Prostate gland (tissue), 2 donors: ENCODE data around the gene ZBTB49. TPM values are rescaled to one million over a fixed set of nuclear protein-coding genes. Genes with fewer than 3 reads are reported as not detected.

ENCODE experiments used
- DNase-seq: peaks from one replicate; pipeline ENCODE4 v3.0.0-alpha.2; 2019; ENCODE audit warnings: low spot score
- H3K27ac ChIP-seq, 2 donors: fragments of 200-600 bp; sonication (generic); 2 replicates each; pipeline ENCODE4 v1.5.1; 2017 to 2019
- H3K27me3 ChIP-seq: fragments of 200-600 bp; sonication (generic); replicated peaks from 2 replicates; pipeline ENCODE4 v1.5.1; 2019; ENCODE audit not compliant: insufficient read depth
- H3K36me3 ChIP-seq, 2 donors: fragments of 200-600 bp; sonication (generic); 1 replicate in 1 of 2; 2 replicates in 1 of 2; pipeline versions ENCODE4 v1.5.1 to v1.8.1; 2017 to 2019
- H3K4me1 ChIP-seq: fragments of 200-600 bp; sonication (generic); replicated peaks from 2 replicates; pipeline ENCODE4 v1.5.1; 2019
- H3K4me3 ChIP-seq, 2 donors: fragments of 200-600 bp; sonication (generic); 2 replicates each; pipeline ENCODE4 v1.5.1; 2017 to 2019
- H3K9me3 ChIP-seq: fragments of 200-600 bp; sonication (generic); 2 replicates; pipeline ENCODE4 v1.5.1; 2017
- CTCF ChIP-seq, 4 experiments: fragments of 200-600 bp in 2 of 4; fragments of 450-650 bp in 2 of 4; sonication (generic) in 2 of 4; IDR thresholded peaks; 1 replicate in 3 of 4; 2 replicates in 1 of 4; pipeline ENCODE4 v1.5.1; 2016 to 2019; ENCODE audit warnings: antibody characterized with exemption in 4 of 4, mild to moderate bottlenecking in 2 of 4, moderate library complexity in 2 of 4
- POLR2A ChIP-seq: fragments of 450-650 bp; IDR thresholded peaks from one replicate; pipeline ENCODE4 v1.6.1; 2016; ENCODE audit warnings: antibody characterized with exemption, mild to moderate bottlenecking
- POLR2AphosphoS5 ChIP-seq: sonication (generic); formaldehyde crosslinking; IDR thresholded peaks from one replicate; pipeline ENCODE4 v1.6.1; 2017; ENCODE audit warnings: antibody characterized with exemption
- WGBS: methylation state at CpG from one replicate; pipeline ENCODE4 v1.1.5; 2018; 5-methylcytosine and 5-hydroxymethylcytosine counted together
- intact Hi-C: fragments of 100-400 bp; cut with DNase I; formaldehyde crosslinking; loops from one replicate; pipeline ENCODE4 v1.14.2; 2022
- total RNA-seq, 2 donors: library from RNA; depleted of rRNA; stranded (reverse); fragments of >200 nt; gene quantifications; one replicate each; pipeline ENCODE4 v1.1.0, GENCODE V29; 2016

Gene ZBTB49
- total RNA-seq, 2 donors from 2014 or later: 5.1 to 10.3 TPM

- Histone ChIP-seq H3K27me3 (no peaks in the 10 kb centered on the region), H3K4me3 (no peak overlapping the region), H3K4me1 (peaks cover 7% of the 10 kb centered on the region), H3K36me3 (no peaks in the 10 kb centered on the region), H3K27ac (no peak overlapping the region), H3K9me3 (no peaks in the 10 kb centered on the region)
- WGBS: 93% methylated on average over 3 of the region's 3 CpGs
- intact Hi-C loops: no loop called here
- TF ChIP-seq POLR2A (no peak), POLR2AphosphoS5 (no peak), CTCF (IDR thresholded peaks at IDR 0.05) (no peak)
- DNase-seq: no peak
Measured at GRCh38 chr4:4293279-4293678, 3.2 kb downstream of the ZBTB49 start.

- TF ChIP-seq POLR2A: no peak
- no peak for TF ChIP-seq CTCF (IDR thresholded peaks at IDR 0.05)
- no peak for TF ChIP-seq POLR2AphosphoS5
- H3K9me3 ChIP-seq: no peaks in the 10 kb centered on the region
- intact Hi-C loops: no loop called here
- H3K36me3 ChIP-seq: no peaks in the 10 kb centered on the region
- WGBS: 91% methylated on average over 5 of the region's 5 CpGs
- H3K27ac ChIP-seq: no peak overlapping the region
- H3K4me1 ChIP-seq: peaks cover under 1% of the 10 kb centered on the region
- H3K27me3 ChIP-seq: no peaks in the 10 kb centered on the region
- DNase-seq: no peak
- H3K4me3 ChIP-seq: no peak overlapping the region
Measured at GRCh38 chr4:4296283-4296846, 6.3 kb downstream of the ZBTB49 start.

- 93% methylated on average over 3 of the region's 3 CpGs for WGBS
- H3K4me3 ChIP-seq: no peak overlapping the region
- H3K36me3 ChIP-seq: peaks cover 0 to 7% of the 10 kb centered on the region in 2 donors
- intact Hi-C loops: no loop called here
- DNase-seq: no peak
- H3K27ac ChIP-seq: no peak overlapping the region
- H3K4me1 ChIP-seq: no peaks in the 10 kb centered on the region
- TF ChIP-seq POLR2AphosphoS5: no peak
- no peak for TF ChIP-seq CTCF (IDR thresholded peaks at IDR 0.05)
- TF ChIP-seq POLR2A: no peak
- H3K9me3 ChIP-seq: no peaks in the 10 kb centered on the region
- no peaks in the 10 kb centered on the region for H3K27me3 ChIP-seq
Measured at GRCh38 chr4:4299006-4299405, 9.0 kb downstream of the ZBTB49 start.

- intact Hi-C loops: no loop called here
- Histone ChIP-seq H3K27me3 (no peaks in the 10 kb centered on the region), H3K4me3 (no peak overlapping the region), H3K4me1 (no peaks in the 10 kb centered on the region), H3K9me3 (no peaks in the 10 kb centered on the region), H3K36me3 (peaks cover 3 to 7% of the 10 kb centered on the region in 2 donors), H3K27ac (no peak overlapping the region)
- no peak for TF ChIP-seq POLR2AphosphoS5
- no peak for TF ChIP-seq CTCF (IDR thresholded peaks at IDR 0.05)
- no peak for TF ChIP-seq POLR2A
- 91% methylated on average over 5 of the region's 5 CpGs for WGBS
- no peak for DNase-seq
Measured at GRCh38 chr4:4302001-4302400, 11.9 kb downstream of the ZBTB49 start.

- WGBS: 61% methylated on average over 6 of the region's 6 CpGs
- no peak overlapping the region for H3K27ac ChIP-seq
- H3K4me3 ChIP-seq: no peak overlapping the region
- peaks cover 3 to 7% of the 10 kb centered on the region in 2 donors for H3K36me3 ChIP-seq
- no peaks in the 10 kb centered on the region for H3K4me1 ChIP-seq
- no peak for TF ChIP-seq POLR2AphosphoS5
- TF ChIP-seq CTCF (IDR thresholded peaks at IDR 0.05): no peak
- TF ChIP-seq POLR2A: no peak
- intact Hi-C loops: no loop called here
- H3K27me3 ChIP-seq: no peaks in the 10 kb centered on the region
- no peak for DNase-seq
- H3K9me3 ChIP-seq: no peaks in the 10 kb centered on the region
Measured at GRCh38 chr4:4302416-4302815, 12.4 kb downstream of the ZBTB49 start.
